ENCODE measurements around the gene C1orf116. TPM values are rescaled to one million over a fixed set of nuclear protein-coding genes. Genes with fewer than 3 reads are reported as not detected.

The C1orf116 gene
- total and polyA plus RNA-seq, 4 donors: 0.27 to 0.79 (median 0.46) TPM

DNA sequence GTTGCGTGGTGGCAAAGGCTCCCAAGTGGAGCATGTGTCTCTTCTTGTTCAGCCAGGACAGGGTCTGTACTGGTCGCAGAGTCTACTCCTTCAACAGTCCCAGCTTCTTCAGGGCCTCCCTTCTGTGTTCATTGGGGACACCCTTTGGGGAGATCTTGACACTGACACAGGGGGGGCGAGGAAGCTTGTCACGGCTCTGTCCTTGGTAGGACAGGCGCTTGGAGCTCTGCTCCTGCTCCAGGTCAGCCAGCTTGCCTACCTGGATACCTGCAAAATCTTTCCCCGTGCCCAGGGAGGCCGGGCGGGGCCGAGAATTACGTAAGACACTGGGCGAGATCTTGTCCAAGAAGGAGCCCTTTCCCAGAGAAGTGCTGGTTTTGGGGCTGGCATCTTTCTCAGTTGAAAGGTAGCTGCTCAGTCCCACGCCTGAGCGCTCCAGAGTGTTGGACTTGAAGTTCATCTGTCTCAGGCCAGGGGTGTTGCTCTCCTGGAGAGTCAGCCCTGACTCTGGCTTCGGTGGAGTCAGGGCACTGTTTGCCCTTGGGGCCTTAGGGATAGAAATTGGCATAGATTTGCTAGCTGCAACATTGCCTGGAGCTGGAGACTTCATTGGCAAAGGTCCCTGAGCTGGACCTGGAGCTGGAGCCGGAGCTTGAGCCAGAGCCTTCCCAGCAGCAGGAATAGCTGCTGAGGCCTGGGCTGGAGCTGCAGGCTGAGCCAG lies 10.5 kb downstream of the C1orf116 start:
- Histone ChIP-seq H3K27me3 (ENCODE audit: control insufficient read depth in 4 of 4, insufficient read depth in 4 of 4, low read length in 3 of 4) (no peaks in the 10 kb centered on the region), H3K36me3 (ENCODE audit: control insufficient read depth in 4 of 4, insufficient read depth in 3 of 4, low read depth in 1 of 4, low read length in 3 of 4) (no peaks in the 10 kb centered on the region), H3K4me3 (ENCODE audit: low read depth in 1 of 3, low read length in 3 of 3) (no peak overlapping the region), H3K9ac (ENCODE audit: low read depth in 1 of 2, low read length in 2 of 2) (no peak overlapping the region), H3K4me1 (ENCODE audit: control insufficient read depth in 4 of 4, insufficient read depth in 4 of 4, low read length in 3 of 4) (peaks cover 3 to 14% (median 8%) of the 10 kb centered on the region in 4 donors), H3K27ac (ENCODE audit: low read depth in 1 of 2, low read length in 2 of 2) (no peak overlapping the region), H3K9me3 (ENCODE audit: control insufficient read depth in 4 of 4, low read length in 3 of 4) (no peaks in the 10 kb centered on the region)
- DNase-seq (ENCODE audit: low spot score): no peak
- 90% methylated on average over 15 of the region's 15 CpGs for WGBS
- TF ChIP-seq NR2F2 (IDR thresholded peaks at IDR 0.05) (no peak), CTCF (IDR thresholded peaks at IDR 0.05; ENCODE audit: low read depth, low read length, missing input control) (no peak), YY1 (IDR thresholded peaks at IDR 0.05) (no peak)
- TF ChIP-seq, protein P1, sequence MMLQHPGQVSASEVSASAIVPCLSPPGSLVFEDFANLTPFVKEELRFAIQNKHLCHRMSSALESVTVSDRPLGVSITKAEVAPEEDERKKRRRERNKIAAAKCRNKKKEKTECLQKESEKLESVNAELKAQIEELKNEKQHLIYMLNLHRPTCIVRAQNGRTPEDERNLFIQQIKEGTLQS (IDR thresholded peaks at IDR 0.05): no peak

DNA sequence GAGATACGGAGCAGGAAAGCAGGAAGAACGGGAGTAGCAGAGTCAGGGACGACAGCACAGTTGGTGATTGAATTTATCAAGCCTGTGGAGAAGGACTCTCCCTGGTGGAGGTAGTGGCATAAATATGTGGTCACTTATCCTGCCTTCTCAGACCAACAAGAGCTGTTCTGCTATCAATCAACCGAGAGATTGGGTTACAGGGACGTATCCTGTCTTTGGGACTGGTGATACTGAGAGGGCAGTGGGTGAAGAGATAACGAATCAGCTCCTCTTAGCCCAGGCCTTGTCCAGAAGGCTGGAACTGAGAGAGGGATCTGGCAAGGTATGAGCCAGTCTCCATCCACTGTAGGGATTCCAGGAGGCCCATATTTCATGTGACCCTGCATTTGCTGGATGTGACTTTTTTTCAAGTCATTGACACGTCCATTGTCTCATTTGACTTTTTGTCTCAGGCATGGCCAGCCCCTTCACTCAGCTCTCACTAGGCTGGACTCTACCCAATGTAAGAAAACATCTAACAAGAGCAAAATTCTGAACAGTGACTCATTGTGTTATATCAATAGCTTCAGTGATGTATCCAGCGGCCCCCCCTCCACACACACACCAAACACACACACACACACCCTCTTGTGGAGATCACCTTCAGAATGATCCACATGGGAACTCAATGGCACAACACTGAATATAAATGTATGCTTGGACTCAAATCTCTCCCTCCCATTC lies 11.3 kb downstream of the C1orf116 start:
- 82% methylated on average over 8 of the region's 8 CpGs for WGBS
- Histone ChIP-seq H3K4me1 (ENCODE audit: control insufficient read depth in 4 of 4, insufficient read depth in 4 of 4, low read length in 3 of 4) (peaks cover 3 to 14% (median 8%) of the 10 kb centered on the region in 4 donors), H3K27ac (ENCODE audit: low read depth in 1 of 2, low read length in 2 of 2) (no peak overlapping the region), H3K36me3 (ENCODE audit: control insufficient read depth in 4 of 4, insufficient read depth in 3 of 4, low read depth in 1 of 4, low read length in 3 of 4) (no peaks in the 10 kb centered on the region), H3K9me3 (ENCODE audit: control insufficient read depth in 4 of 4, low read length in 3 of 4) (no peaks in the 10 kb centered on the region), H3K4me3 (ENCODE audit: low read depth in 1 of 3, low read length in 3 of 3) (no peak overlapping the region), H3K27me3 (ENCODE audit: control insufficient read depth in 4 of 4, insufficient read depth in 4 of 4, low read length in 3 of 4) (no peaks in the 10 kb centered on the region), H3K9ac (ENCODE audit: low read depth in 1 of 2, low read length in 2 of 2) (no peak overlapping the region)
- DNase-seq (ENCODE audit: low spot score): peak; percentile 52
- TF ChIP-seq, protein P2, sequence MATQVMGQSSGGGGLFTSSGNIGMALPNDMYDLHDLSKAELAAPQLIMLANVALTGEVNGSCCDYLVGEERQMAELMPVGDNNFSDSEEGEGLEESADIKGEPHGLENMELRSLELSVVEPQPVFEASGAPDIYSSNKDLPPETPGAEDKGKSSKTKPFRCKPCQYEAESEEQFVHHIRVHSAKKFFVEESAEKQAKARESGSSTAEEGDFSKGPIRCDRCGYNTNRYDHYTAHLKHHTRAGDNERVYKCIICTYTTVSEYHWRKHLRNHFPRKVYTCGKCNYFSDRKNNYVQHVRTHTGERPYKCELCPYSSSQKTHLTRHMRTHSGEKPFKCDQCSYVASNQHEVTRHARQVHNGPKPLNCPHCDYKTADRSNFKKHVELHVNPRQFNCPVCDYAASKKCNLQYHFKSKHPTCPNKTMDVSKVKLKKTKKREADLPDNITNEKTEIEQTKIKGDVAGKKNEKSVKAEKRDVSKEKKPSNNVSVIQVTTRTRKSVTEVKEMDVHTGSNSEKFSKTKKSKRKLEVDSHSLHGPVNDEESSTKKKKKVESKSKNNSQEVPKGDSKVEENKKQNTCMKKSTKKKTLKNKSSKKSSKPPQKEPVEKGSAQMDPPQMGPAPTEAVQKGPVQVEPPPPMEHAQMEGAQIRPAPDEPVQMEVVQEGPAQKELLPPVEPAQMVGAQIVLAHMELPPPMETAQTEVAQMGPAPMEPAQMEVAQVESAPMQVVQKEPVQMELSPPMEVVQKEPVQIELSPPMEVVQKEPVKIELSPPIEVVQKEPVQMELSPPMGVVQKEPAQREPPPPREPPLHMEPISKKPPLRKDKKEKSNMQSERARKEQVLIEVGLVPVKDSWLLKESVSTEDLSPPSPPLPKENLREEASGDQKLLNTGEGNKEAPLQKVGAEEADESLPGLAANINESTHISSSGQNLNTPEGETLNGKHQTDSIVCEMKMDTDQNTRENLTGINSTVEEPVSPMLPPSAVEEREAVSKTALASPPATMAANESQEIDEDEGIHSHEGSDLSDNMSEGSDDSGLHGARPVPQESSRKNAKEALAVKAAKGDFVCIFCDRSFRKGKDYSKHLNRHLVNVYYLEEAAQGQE (IDR thresholded peaks at IDR 0.05): no peak
- TF ChIP-seq CTCF (IDR thresholded peaks at IDR 0.05; ENCODE audit: low read depth, low read length, missing input control) (no peak), YY1 (IDR thresholded peaks at IDR 0.05) (no peak), NR2F2 (IDR thresholded peaks at IDR 0.05) (no peak), FOXA2 (IDR thresholded peaks at IDR 0.05) (no peak), RXRA (IDR thresholded peaks at IDR 0.05) (no peak), SP1 (IDR thresholded peaks at IDR 0.05) (no peak), JUND (IDR thresholded peaks at IDR 0.05) (no peak), FOXA1 (IDR thresholded peaks at IDR 0.05) (no peak), MAX (IDR thresholded peaks at IDR 0.05) (no peak), TAF1 (conservative IDR thresholded peaks at IDR 0.05) (no peak)
- TF ChIP-seq, protein P3, sequence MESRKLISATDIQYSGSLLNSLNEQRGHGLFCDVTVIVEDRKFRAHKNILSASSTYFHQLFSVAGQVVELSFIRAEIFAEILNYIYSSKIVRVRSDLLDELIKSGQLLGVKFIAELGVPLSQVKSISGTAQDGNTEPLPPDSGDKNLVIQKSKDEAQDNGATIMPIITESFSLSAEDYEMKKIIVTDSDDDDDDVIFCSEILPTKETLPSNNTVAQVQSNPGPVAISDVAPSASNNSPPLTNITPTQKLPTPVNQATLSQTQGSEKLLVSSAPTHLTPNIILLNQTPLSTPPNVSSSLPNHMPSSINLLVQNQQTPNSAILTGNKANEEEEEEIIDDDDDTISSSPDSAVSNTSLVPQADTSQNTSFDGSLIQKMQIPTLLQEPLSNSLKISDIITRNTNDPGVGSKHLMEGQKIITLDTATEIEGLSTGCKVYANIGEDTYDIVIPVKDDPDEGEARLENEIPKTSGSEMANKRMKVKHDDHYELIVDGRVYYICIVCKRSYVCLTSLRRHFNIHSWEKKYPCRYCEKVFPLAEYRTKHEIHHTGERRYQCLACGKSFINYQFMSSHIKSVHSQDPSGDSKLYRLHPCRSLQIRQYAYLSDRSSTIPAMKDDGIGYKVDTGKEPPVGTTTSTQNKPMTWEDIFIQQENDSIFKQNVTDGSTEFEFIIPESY (IDR thresholded peaks at IDR 0.05): no peak
- TF ChIP-seq, protein P1 (IDR thresholded peaks at IDR 0.05): no peak
